GM23248 (cell line): ENCODE measurements around the gene SLC44A5. TPM values are rescaled to one million over a fixed set of nuclear protein-coding genes. Genes with fewer than 3 reads are reported as not detected.
"Not testable (repeated sequence)": the region's sequence is repeated elsewhere in the genome, so short reads cannot be mapped to it uniquely, and the experiment has no call there.

Experiments
- DNase-seq: peaks from one replicate; pipeline ENCODE4 v3.0.0-alpha.2; 2015
- H2AFZ ChIP-seq: fragments of 200-600 bp; sonication (generic); 2 replicates; pipeline ENCODE4 v1.6.1; 2016; ENCODE audit warnings: antibody characterized with exemption
- H3F3A ChIP-seq: fragments of 200-600 bp; sonication (generic); 2 replicates; pipeline ENCODE4 v1.6.1; 2016; ENCODE audit warnings: mild to moderate bottlenecking, antibody characterized with exemption, mixed run types; ENCODE audit not compliant: insufficient read depth
- H3K27ac ChIP-seq: fragments of 200-600 bp; sonication (generic); 2 replicates; pipeline ENCODE4 v1.5.1; 2016; ENCODE audit warnings: mild to moderate bottlenecking
- H3K27me3 ChIP-seq: fragments of 200-600 bp; sonication (generic); replicated peaks from 2 replicates; pipeline ENCODE4 v1.6.1; 2016; ENCODE audit warnings: mild to moderate bottlenecking; ENCODE audit not compliant: insufficient read depth
- H3K36me3 ChIP-seq: fragments of 200-600 bp; sonication (generic); 2 replicates; pipeline ENCODE4 v1.6.1; 2016; ENCODE audit warnings: low read depth, mild to moderate bottlenecking
- H3K4me1 ChIP-seq: fragments of 200-600 bp; sonication (generic); 2 replicates; pipeline ENCODE4 v1.6.1; 2016; ENCODE audit warnings: mild to moderate bottlenecking; ENCODE audit not compliant: insufficient read depth
- H3K4me2 ChIP-seq: fragments of 200-600 bp; sonication (generic); one replicate; pipeline ENCODE4 v1.6.1; 2016; ENCODE audit warnings: mild to moderate bottlenecking; ENCODE audit not compliant: unreplicated experiment
- H3K4me3 ChIP-seq: fragments of 200-600 bp; sonication (generic); 2 replicates; pipeline ENCODE4 v1.5.1; 2016; ENCODE audit warnings: mild to moderate bottlenecking
- H3K79me2 ChIP-seq: fragments of 200-600 bp; sonication (generic); 2 replicates; pipeline ENCODE4 v1.6.1; 2016; ENCODE audit warnings: mild to moderate bottlenecking; ENCODE audit not compliant: insufficient read depth
- H3K9ac ChIP-seq: fragments of 200-600 bp; sonication (generic); 2 replicates; pipeline ENCODE4 v1.6.1; 2016; ENCODE audit warnings: mild to moderate bottlenecking
- H3K9me2 ChIP-seq: fragments of 200-600 bp; sonication (generic); 2 replicates; pipeline ENCODE4 v1.6.1; 2016; ENCODE audit warnings: mixed run types, mild to moderate bottlenecking, moderate library complexity; ENCODE audit not compliant: insufficient read depth
- H3K9me3 ChIP-seq: fragments of 200-600 bp; sonication (generic); one replicate; pipeline ENCODE4 v1.6.1; 2017; ENCODE audit warnings: low read depth
- H4K20me1 ChIP-seq: fragments of 200-600 bp; sonication (generic); 2 replicates; pipeline ENCODE4 v1.6.0; 2016; ENCODE audit not compliant: insufficient read depth
- EZH2 ChIP-seq: fragments of 200-600 bp; sonication (generic); IDR thresholded peaks from 2 replicates; pipeline ENCODE4 v1.6.1; 2018; ENCODE audit warnings: antibody characterized with exemption, mild to moderate bottlenecking; ENCODE audit not compliant: insufficient read depth, poor library complexity, severe bottlenecking
- EZH2phosphoT487 ChIP-seq: fragments of 200-600 bp; sonication (generic); IDR thresholded peaks from 2 replicates; pipeline ENCODE4 v1.6.1; 2018; ENCODE audit warnings: antibody characterized with exemption, moderate library complexity, mild to moderate bottlenecking, low read depth; ENCODE audit not compliant: insufficient read depth
- WGBS, 2 experiments: methylation state at CpG; one replicate each; pipeline ENCODE4 v1.1.6; 2015 to 2017; ENCODE audit warnings: low lambda C conversion rate in 2 of 2, low coverage in 1 of 2; ENCODE audit errors: missing lambda C conversion rate in 2 of 2; 5-methylcytosine and 5-hydroxymethylcytosine counted together
- in situ Hi-C: fragments of 300-500 bp; cut with MboI; formaldehyde crosslinking; loops from 2 replicates; pipeline ENCODE4 v1.15.0; 2020
- polyA plus RNA-seq: library from polyadenylated mRNA; unstranded; fragments of >200 nt; fragmentation: Nextera tagmentation; extraction: Ambion mirVana; gene quantifications from 2 replicates; pipeline ENCODE4 v1.2.1, GENCODE V29; 2016
- total RNA-seq: library from RNA; depleted of rRNA; stranded (reverse); fragments of >200 nt; shearing (Covaris generic); gene quantifications from 2 replicates; pipeline ENCODE4 v1.2.3, GENCODE V29; 2014

The SLC44A5 gene
- total and polyA plus RNA-seq, 2 experiments from 2014 or later, result not detected

- no peak overlapping the region for H3K9ac ChIP-seq
- no peak for DNase-seq
- no peak overlapping the region for H3K4me2 ChIP-seq
- TF ChIP-seq EZH2 (no peak), EZH2phosphoT487 (no peak)
- H3K79me2 ChIP-seq, result no peaks in the 10 kb centered on the region
- 18 to 20% methylated on average over 4 of the region's 4 CpGs for WGBS, 2 experiments
- H3K27ac ChIP-seq, result no peak overlapping the region
- H2AFZ ChIP-seq, result no peak overlapping the region
- no peaks in the 10 kb centered on the region for H3K4me1 ChIP-seq
- no peaks in the 10 kb centered on the region for H3F3A ChIP-seq
- H3K9me3 ChIP-seq, result no peaks in the 10 kb centered on the region
- H3K4me3 ChIP-seq, result no peak overlapping the region
- no peaks in the 10 kb centered on the region for H3K27me3 ChIP-seq
- no peaks in the 10 kb centered on the region for H4K20me1 ChIP-seq
- no peaks in the 10 kb centered on the region for H3K36me3 ChIP-seq
- in situ Hi-C loops, result no loop called here
- no peaks in the 10 kb centered on the region for H3K9me2 ChIP-seq
Measured at GRCh38 chr1:75487399-75487798, 123.5 kb downstream of the SLC44A5 start.

DNA sequence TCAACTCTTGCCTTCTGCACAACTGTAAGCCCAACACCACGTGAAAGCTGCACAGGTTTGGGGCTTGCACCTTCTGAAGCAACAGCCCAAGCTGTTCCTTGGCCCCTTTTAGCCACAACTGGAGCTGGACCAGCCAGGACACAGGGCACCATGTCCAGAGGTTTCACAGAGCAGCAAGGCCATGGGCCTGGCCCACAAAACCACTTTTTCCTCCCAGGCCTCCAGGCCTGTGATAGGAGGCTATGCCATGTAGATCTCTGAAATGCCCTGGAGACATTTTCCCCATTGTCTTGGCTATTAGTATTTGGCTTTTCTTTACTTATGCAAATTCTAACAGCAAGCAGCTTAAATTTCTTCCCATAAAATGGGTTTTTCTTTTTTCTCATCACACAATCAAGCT lies 126.1 kb downstream of the SLC44A5 start:
- WGBS, 2 experiments, result 0% methylated on average over 1 of the region's 1 CpG
- Histone ChIP-seq H3K4me3 (no peak overlapping the region), H3K9ac (no peak overlapping the region), H2AFZ (no peak overlapping the region), H3K27me3 (no peaks in the 10 kb centered on the region), H3K4me1 (no peaks in the 10 kb centered on the region), H3K9me2 (no peaks in the 10 kb centered on the region), H3K27ac (no peak overlapping the region), H3F3A (no peaks in the 10 kb centered on the region), H3K79me2 (no peaks in the 10 kb centered on the region), H3K4me2 (no peak overlapping the region), H4K20me1 (no peaks in the 10 kb centered on the region), H3K9me3 (no peaks in the 10 kb centered on the region), H3K36me3 (no peaks in the 10 kb centered on the region)
- no peak for DNase-seq
- TF ChIP-seq EZH2phosphoT487 (no peak), EZH2 (no peak)
- in situ Hi-C loops, result no loop called here

DNA sequence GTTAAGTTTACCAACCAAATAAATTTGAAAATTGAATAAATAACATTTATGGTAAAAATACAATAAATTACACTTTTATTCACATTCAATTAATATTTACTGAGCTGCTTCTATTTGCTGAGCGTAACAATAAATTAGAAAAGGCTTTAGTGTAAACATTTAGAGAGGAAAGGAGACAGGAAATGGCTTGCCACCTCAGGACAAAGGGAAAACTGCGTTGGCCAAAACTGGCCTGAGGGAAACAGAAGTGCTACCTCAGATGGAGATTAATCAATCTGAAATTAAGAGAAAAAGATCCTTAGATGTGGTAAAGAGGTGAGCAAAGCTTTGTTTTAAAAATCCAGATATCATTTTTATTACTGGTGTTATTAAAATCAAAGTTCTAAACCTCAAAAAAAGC lies 128.0 kb downstream of the SLC44A5 start:
- H3K27me3 ChIP-seq, result no peaks in the 10 kb centered on the region
- H3K9ac ChIP-seq, result no peak overlapping the region
- H3K79me2 ChIP-seq, result no peaks in the 10 kb centered on the region
- H3F3A ChIP-seq, result no peaks in the 10 kb centered on the region
- no peak overlapping the region for H3K4me3 ChIP-seq
- WGBS, 2 experiments, result 5 to 9% methylated on average over 2 of the region's 2 CpGs
- TF ChIP-seq EZH2 (no peak), EZH2phosphoT487 (no peak)
- H4K20me1 ChIP-seq, result no peaks in the 10 kb centered on the region
- no peaks in the 10 kb centered on the region for H3K9me3 ChIP-seq
- no peak overlapping the region for H3K4me2 ChIP-seq
- in situ Hi-C loops, result no loop called here
- no peaks in the 10 kb centered on the region for H3K4me1 ChIP-seq
- H3K9me2 ChIP-seq, result no peaks in the 10 kb centered on the region
- DNase-seq, result no peak
- no peak overlapping the region for H3K27ac ChIP-seq
- no peak overlapping the region for H2AFZ ChIP-seq
- H3K36me3 ChIP-seq, result no peaks in the 10 kb centered on the region

DNA sequence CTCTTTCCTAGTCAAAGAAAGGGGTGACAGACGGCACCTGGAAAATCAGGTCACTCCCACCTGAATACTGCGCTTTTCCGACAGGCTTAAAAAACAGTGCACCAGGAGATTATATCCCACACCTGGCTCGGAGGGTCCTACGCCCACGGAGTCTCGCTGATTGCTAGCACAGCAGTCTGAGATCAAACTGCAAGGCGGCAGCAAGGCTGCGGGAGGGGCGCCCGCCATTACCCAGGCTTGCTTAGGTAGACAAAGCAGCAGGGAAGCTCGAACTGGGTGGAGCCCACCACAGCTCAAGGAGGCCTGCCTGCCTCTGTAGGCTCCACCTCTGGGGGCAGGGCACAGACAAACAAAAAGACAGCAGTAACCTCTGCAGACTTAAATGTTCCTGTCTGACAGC lies 134.4 kb downstream of the SLC44A5 start:
- H3K9ac ChIP-seq, H3K36me3 ChIP-seq, H3K27ac ChIP-seq, H2AFZ ChIP-seq, DNase-seq, H3K4me1 ChIP-seq, in situ Hi-C loops, H3F3A ChIP-seq, H3K9me2 ChIP-seq, H3K79me2 ChIP-seq, H3K4me3 ChIP-seq, H3K27me3 ChIP-seq, H3K9me3 ChIP-seq, H3K4me2 ChIP-seq, H4K20me1 ChIP-seq: not testable (repeated sequence)
- WGBS, 2 experiments, result 58 to 63% methylated on average over 12 of the region's 12 CpGs

- no peak overlapping the region for H2AFZ ChIP-seq
- TF ChIP-seq EZH2phosphoT487 (no peak), EZH2 (no peak)
- H3K4me1 ChIP-seq, result no peaks in the 10 kb centered on the region
- in situ Hi-C loops, result no loop called here
- no peak overlapping the region for H3K4me3 ChIP-seq
- no peaks in the 10 kb centered on the region for H3K9me2 ChIP-seq
- H3K4me2 ChIP-seq, result no peak overlapping the region
- no peaks in the 10 kb centered on the region for H3K9me3 ChIP-seq
- no peaks in the 10 kb centered on the region for H3K79me2 ChIP-seq
- no peak overlapping the region for H3K9ac ChIP-seq
- no peak for DNase-seq
- 69% methylated on average over 4 of the region's 4 CpGs for WGBS, 2 experiments
- no peak overlapping the region for H3K27ac ChIP-seq
- H3K36me3 ChIP-seq, result no peaks in the 10 kb centered on the region
- H4K20me1 ChIP-seq, result no peaks in the 10 kb centered on the region
- no peaks in the 10 kb centered on the region for H3F3A ChIP-seq
- H3K27me3 ChIP-seq, result no peaks in the 10 kb centered on the region
Measured at GRCh38 chr1:75475696-75476095, 135.2 kb downstream of the SLC44A5 start.
